ENCODE data around the gene GPAT3.

GPAT3 gene

DNA sequence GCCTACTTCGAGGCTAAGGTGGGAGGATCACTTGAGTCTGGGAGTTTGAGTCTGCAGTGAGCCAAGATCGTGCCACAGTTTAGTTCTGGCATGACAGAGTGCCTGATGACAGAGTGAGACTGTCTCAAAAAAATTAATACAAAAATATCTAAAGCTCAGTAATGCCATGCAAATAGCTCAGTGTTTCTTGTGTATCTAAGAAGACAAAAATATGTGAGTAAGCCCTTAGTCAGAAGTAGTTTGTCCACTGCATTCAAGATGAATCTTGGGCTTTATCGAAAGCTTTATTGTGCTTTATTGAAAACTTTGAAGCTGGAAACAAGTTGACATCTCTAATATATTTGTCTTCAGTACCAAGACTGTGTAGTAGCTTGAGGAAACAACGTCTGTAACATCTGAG lies 115.9 kb downstream of the GPAT3 start:
- no peak for DNase-seq
